Measurements from ENCODE around the gene WFDC10B. TPM values are rescaled to one million over a fixed set of nuclear protein-coding genes. Genes with fewer than 3 reads are reported as not detected.
"Not testable (repeated sequence)": the region's sequence is repeated elsewhere in the genome, so short reads cannot be mapped to it uniquely, and the experiment has no call there.

The WFDC10B gene
- total RNA-seq = not detected

DNA sequence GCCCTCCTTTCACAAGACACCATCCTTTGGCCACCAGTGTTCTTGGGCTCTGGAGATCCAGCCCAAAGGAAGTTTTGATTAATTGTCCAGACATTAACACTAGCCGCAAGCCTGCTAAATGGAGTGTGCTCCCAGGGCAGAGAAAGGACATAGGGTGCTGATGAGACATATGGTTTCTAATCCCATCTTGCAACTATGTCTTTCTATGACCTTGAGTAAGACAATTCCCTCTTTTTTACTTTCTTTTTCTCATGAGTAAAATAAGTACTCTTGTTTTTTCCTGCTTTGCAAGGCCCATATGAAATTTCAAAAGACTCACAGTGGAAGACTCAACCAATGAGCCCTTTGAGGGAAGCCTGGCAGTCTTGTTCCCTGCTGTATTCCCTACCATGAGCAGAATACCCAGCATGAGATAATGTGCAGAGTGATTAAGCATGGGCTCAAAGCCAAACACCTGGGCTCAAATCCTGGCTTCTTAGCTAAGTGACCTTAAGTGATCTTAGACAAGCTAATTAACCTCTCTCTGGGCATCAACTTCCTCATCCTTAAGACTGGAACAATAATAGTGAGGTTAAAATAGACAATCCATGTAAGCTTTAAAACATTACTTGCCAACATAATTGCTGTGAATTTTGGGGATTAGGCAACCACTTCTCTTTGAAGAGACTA lies at the start of gene WFDC10B:
WFDC10B (minus strand) TSS at position 51 of the 669 bp plus-strand sequence. CDS start 19,027 bp downstream, outside the sequence.
- no peak within 1 kb of the TSS for H3K4me3 ChIP-seq
- in situ Hi-C loops (cut with MboI; ENCODE audit: low pct_unique_long_range_greater_than_20kb in 2 of 9, low sequenced_read_pairs in 9 of 9, unreplicated experiment in 9 of 9) = no loop called here
- ATAC-seq (replicated peaks in 6 of 8) = peak in 1 of 8 experiments; percentile 35
- no peak within 1 kb of the TSS for H3K27ac ChIP-seq
- WGBS, 10 experiments = 43 to 100% (median 100%) methylated on average over 1 of the region's 1 CpG; no CpG with 5 or more reads in 5 of the 10 experiments
- no peaks in the 10 kb centered on the region for H3K4me1 ChIP-seq (replicated peaks in 1 of 2)

DNA sequence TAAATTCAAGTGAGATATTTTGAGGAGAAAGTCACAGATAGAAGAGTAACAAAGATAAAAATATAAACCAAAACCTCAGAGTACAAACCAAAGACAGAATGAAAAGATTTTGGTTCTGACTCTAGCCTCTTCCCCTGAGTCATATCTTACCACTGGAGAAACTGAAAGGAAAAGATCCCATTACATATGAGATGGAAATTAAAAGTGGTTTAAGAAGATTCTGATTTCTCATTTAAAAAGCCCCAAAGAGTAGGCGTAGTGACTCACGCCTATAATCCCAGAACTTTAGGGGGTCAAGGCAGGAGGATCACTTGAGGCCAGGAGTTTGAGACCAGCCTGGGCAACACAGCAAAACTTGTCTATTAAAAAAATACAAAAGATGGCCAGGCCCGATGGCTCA lies 47.9 kb upstream of the WFDC10B start:
- Histone ChIP-seq H3K4me1 (replicated peaks in 1 of 2) (no peaks in the 10 kb centered on the region), H3K27ac (no peak overlapping the region), H3K4me3 (no peak overlapping the region)
- WGBS, 10 experiments = 78 to 94% (median 83%) methylated on average over 2 to 3 of the region's 3 CpGs; no CpG with 5 or more reads in 3 of the 10 experiments
- peak in 2 of 8 experiments; percentile 38 to 56 for ATAC-seq (replicated peaks in 6 of 8)
- in situ Hi-C loops (cut with MboI; ENCODE audit: low pct_unique_long_range_greater_than_20kb in 2 of 9, low sequenced_read_pairs in 9 of 9, unreplicated experiment in 9 of 9) = loop anchor here in 5 of 9 experiments (25.0 kb wide), 3 partner anchors 190 to 440 kb away; partner anchors contain the start of genes MATN4 (in 2 of the 5), RBPJL (in 2 of the 5) and SYS1 (in 1 of the 5)

DNA sequence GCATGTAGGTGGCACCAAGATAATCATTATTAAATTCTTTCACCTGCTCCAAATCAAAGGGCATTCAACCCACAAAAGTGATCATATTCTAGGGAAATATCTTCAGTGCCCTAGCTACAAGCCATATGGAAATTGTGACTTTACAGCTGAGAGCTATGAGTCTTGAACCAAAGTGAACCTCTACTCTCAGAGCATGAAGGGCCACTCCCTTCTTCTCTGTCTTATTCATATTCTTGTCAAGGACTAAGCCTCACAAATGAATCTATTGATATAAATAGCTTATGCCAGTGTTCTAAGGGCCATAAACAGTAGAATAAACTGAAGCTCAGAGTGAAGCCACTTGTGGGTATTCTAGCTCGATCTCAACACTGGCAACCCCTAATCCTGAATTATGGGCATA lies 46.9 kb upstream of the WFDC10B start:
- ATAC-seq (replicated peaks in 6 of 8) = peak in 2 of 8 experiments; percentile 84 to 97
- WGBS, 10 experiments = 31 to 100% (median 90%) methylated on average over 1 of the region's 1 CpG; no CpG with 5 or more reads in 4 of the 10 experiments
- in situ Hi-C loops (cut with MboI; ENCODE audit: low pct_unique_long_range_greater_than_20kb in 2 of 9, low sequenced_read_pairs in 9 of 9, unreplicated experiment in 9 of 9) = loop anchor here in 5 of 9 experiments (25.0 kb wide), 3 partner anchors 189 to 439 kb away; partner anchors contain the start of genes MATN4 (in 2 of the 5), RBPJL (in 2 of the 5) and SYS1 (in 1 of the 5)

DNA sequence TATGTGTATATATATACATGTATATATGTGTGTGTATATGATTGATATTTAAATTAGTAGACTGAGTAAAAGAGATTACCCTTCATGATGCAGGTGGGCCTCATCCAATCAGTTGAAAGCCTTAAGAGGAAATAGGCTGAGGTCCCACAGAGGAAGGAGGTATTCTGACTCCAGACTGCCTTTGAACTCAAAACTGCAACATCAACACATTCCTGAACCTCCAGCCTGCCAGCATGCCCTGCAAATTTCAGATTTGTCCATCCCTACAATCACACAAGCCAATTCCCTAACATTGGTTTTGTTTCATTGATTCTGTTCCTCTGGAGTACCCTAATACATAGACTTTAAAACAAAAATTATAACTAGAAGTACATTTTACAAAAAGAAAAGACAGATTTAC lies 40.2 kb upstream of the WFDC10B start:
- no peak overlapping the region for H3K27ac ChIP-seq
- no peak for ATAC-seq (replicated peaks in 6 of 8)
- no peaks in the 10 kb centered on the region for H3K4me1 ChIP-seq (replicated peaks in 1 of 2)
- no peak overlapping the region for H3K4me3 ChIP-seq
- in situ Hi-C loops (cut with MboI; ENCODE audit: low pct_unique_long_range_greater_than_20kb in 2 of 9, low sequenced_read_pairs in 9 of 9, unreplicated experiment in 9 of 9) = no loop called here

More for the DNA sequence above, 46.9 kb upstream of the WFDC10B start:
- Histone ChIP-seq H3K4me1 (replicated peaks in 1 of 2) (no peaks in the 10 kb centered on the region), H3K27ac (no peak overlapping the region), H3K4me3 (no peak overlapping the region)

DNA sequence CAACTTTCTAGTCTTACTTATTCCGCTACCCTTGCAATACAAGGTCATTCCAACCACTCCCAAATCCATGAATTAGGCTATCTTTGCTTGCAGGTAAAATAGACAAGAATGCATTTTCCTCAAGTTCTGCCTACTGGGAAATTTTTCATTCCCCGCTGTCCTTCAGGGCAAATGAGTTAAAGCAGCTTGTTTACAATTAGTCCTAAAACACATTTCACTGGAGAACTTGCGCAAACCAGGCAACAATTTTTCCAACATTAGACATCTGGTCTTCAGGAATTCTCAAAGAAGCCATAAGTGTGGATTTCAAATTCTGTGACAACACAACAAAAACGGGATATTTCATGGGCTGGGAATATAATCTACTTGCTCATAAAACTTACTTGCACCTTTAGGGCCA lies 37.8 kb upstream of the WFDC10B start:
- Histone ChIP-seq H3K4me1 (replicated peaks in 1 of 2) (no peaks in the 10 kb centered on the region), H3K4me3 (no peak overlapping the region), H3K27ac (no peak overlapping the region)
- in situ Hi-C loops (cut with MboI; ENCODE audit: low pct_unique_long_range_greater_than_20kb in 2 of 9, low sequenced_read_pairs in 9 of 9, unreplicated experiment in 9 of 9) = no loop called here
- WGBS, 10 experiments = 38 to 100% (median 67%) methylated on average over 2 to 4 of the region's 4 CpGs; no CpG with 5 or more reads in 1 of the 10 experiments
- ATAC-seq (replicated peaks in 6 of 8) = no peak

DNA sequence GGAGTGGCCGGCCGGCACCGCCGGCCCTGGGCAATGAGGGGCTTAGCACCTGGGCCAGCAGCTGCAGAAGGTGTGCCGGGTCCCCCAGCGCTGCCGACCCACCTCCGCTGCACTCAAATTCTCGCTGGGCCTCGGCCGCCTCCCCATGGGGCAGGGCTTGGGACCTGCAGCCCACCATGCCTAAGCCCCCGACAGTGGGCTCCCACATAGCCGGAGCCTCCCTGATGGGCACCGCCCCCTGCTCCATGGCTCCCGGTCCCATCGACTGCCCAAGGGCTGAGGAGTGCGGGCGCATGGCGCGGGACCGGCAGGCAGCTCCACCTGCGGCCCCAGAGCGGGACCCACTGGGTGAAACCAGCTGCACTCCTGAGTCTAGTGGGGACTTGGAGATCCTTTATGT lies 31.2 kb upstream of the WFDC10B start:
- in situ Hi-C loops (cut with MboI; ENCODE audit: low pct_unique_long_range_greater_than_20kb in 2 of 9, low sequenced_read_pairs in 9 of 9, unreplicated experiment in 9 of 9) = no loop called here
- 77 to 100% (median 85%) methylated on average over 1 to 5 of the region's 23 CpGs; no CpG with 5 or more reads in 6 of the 10 experiments for WGBS, 10 experiments
- no peak for ATAC-seq (replicated peaks in 6 of 8)
- Histone ChIP-seq H3K4me1 (replicated peaks in 1 of 2) (no peaks in the 10 kb centered on the region), H3K27ac (no peak overlapping the region), H3K4me3 (no peak overlapping the region)

DNA sequence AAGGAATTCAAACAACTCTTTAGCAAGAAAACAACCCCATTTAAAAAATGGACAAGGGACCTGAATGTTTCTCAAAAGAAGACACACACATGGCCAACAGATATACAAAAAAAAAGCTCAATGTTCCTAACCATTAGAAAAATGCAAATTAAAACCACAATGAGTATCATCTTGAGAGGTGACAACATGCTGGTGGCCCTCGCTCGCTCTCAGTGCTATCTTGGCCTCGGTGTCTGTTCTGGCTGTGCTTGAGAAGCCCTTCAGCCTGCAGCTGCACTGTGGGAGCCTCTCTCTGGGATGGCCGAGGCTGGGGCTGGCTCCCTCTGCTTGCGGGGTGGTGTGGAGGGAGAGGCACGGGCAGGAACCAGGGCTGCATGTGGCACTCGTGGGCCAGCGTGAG lies 30.7 kb upstream of the WFDC10B start:
- no peak overlapping the region for H3K4me3 ChIP-seq
- in situ Hi-C loops (cut with MboI; ENCODE audit: low pct_unique_long_range_greater_than_20kb in 2 of 9, low sequenced_read_pairs in 9 of 9, unreplicated experiment in 9 of 9) = no loop called here
- H3K27ac ChIP-seq = no peak overlapping the region
- WGBS, 10 experiments = 0 to 87% (median 57%) methylated on average over 1 to 6 of the region's 8 CpGs; no CpG with 5 or more reads in 3 of the 10 experiments
- no peaks in the 10 kb centered on the region for H3K4me1 ChIP-seq (replicated peaks in 1 of 2)
- ATAC-seq (replicated peaks in 6 of 8) = no peak

DNA sequence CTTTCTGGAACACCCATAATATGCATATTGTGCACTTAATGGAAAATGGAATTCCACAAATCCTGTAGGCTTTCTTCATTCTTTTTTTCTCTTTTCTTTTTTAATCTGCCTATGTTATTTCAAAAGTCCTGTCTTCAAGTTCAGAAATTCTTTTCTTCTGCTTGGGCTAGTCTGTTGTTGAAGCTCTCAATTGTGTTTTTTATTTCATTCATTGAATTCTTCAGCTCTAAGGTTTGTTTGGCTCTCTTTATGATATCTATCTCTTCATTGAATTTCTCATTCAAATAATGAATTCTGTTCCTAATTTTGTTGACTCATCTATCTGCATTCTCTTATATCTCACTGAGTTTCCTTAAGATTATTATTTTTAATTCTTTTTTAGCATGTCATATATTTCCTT lies 27.4 kb upstream of the WFDC10B start:
- H3K4me3 ChIP-seq = no peak overlapping the region
- in situ Hi-C loops (cut with MboI; ENCODE audit: low pct_unique_long_range_greater_than_20kb in 2 of 9, low sequenced_read_pairs in 9 of 9, unreplicated experiment in 9 of 9) = no loop called here
- no peaks in the 10 kb centered on the region for H3K4me1 ChIP-seq (replicated peaks in 1 of 2)
- ATAC-seq (replicated peaks in 6 of 8) = no peak
- no peak overlapping the region for H3K27ac ChIP-seq

DNA sequence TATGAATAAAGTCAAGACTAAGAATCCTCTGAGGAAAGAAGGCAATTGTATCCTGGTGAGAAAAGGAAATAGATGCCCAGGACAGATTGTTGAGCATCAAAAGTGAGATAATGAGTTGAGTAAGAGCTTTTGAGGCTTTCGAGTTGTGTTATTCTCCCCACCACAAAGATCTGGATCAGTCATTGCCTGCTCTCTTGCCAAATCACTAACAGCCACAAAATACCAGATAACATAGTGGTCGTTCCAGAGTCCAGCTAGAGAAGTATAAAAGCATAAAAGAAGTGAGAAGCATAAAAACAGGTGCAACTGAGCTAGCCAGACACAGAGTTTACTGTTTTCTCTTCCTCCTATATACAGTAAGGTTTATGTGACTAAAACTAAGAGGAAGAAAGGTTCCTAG lies 22.2 kb upstream of the WFDC10B start:
- Histone ChIP-seq H3K4me1 (replicated peaks in 1 of 2) (no peaks in the 10 kb centered on the region), H3K4me3 (no peak overlapping the region), H3K27ac (no peak overlapping the region)
- WGBS, 10 experiments = 0 to 100% (median 38%) methylated on average over 1 to 2 of the region's 2 CpGs; no CpG with 5 or more reads in 2 of the 10 experiments
- in situ Hi-C loops (cut with MboI; ENCODE audit: low pct_unique_long_range_greater_than_20kb in 2 of 9, low sequenced_read_pairs in 9 of 9, unreplicated experiment in 9 of 9) = no loop called here
- ATAC-seq (replicated peaks in 6 of 8) = no peak

DNA sequence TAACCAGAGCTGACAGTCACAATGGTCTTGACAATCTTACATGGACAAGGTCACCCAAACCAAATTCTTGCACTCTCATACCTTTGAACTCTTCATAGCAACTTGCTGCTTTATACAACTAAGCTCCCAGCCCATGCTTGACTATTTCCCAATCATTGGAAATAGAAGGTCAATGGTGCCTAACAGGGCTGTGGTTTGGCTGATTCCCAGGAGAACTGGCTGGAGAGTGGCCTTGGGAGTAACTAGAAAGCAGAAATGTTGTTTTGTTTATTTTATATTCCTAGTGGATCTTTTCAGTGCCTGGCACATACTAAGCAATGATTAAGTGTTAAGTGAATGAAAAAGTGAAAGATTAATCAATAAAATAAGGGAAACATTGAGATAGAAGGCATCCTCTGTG lies 20.3 kb upstream of the WFDC10B start:
- in situ Hi-C loops (cut with MboI; ENCODE audit: low pct_unique_long_range_greater_than_20kb in 2 of 9, low sequenced_read_pairs in 9 of 9, unreplicated experiment in 9 of 9) = no loop called here
- Histone ChIP-seq H3K4me3 (no peak overlapping the region), H3K27ac (no peak overlapping the region), H3K4me1 (replicated peaks in 1 of 2) (no peaks in the 10 kb centered on the region)
- no peak for ATAC-seq (replicated peaks in 6 of 8)

DNA sequence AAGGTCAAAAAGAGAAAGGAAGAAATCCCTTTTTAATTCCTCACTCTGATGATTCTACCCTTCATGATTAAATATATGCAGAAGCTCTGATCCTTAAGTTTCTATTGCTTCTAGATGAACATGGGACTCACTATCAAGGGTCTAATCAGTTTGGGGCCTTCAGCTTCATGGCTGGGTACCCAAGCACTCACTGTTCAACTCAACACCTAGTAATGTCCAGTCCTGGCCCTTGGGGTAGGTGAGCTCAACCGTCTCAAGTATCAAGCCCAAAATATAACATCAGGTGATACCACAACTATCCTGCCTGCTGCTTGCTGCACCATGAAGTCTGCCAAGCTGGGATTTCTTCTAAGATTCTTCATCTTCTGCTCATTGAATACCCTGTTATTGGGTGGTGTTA lies 17.2 kb upstream of the WFDC10B start, which contains the start of gene SPINT4:
SPINT4 (plus strand) TSS at position 301 of the 400 bp plus-strand sequence; CDS start at position 322, 21 bp downstream.
- H3K4me1 ChIP-seq (replicated peaks in 1 of 2) = no peaks in the 10 kb centered on the region
- H3K27ac ChIP-seq = no peak within 1 kb of the TSS
- H3K4me3 ChIP-seq = no peak within 1 kb of the TSS
- 17 to 50% (median 50%) methylated on average over 1 of the region's 1 CpG; no CpG with 5 or more reads in 7 of the 10 experiments for WGBS, 10 experiments
- no peak for ATAC-seq (replicated peaks in 6 of 8)
- in situ Hi-C loops (cut with MboI; ENCODE audit: low pct_unique_long_range_greater_than_20kb in 2 of 9, low sequenced_read_pairs in 9 of 9, unreplicated experiment in 9 of 9) = no loop called here

DNA sequence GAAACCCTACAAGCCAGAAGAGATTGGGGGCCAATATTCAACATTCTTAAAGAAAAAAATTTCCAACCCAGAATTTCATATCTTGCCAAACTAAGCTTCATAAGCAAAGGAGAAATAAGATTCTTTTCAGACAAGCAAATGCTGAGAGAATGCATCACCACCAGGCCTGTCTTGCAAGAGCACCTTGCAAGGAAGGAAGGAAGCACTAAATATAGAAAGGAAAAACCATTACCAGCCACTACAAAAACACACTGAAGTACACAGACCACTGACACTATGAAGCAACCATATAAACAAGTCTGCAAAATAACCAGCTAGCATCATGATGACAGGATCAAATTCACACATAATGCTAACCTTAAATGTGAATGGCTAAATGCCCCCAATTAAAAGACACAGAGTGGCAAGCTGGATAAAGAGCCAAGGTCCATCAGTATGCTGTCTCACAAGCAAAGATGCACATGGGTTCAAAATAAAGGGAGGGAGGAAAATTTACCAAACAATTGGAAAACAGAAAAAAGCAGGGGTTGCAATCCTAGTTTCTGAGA lies 11.4 kb upstream of the WFDC10B start:
- H3K27ac ChIP-seq; in situ Hi-C loops (cut with MboI; ENCODE audit: low pct_unique_long_range_greater_than_20kb in 2 of 9, low sequenced_read_pairs in 9 of 9, unreplicated experiment in 9 of 9); ATAC-seq (replicated peaks in 6 of 8); H3K4me3 ChIP-seq; H3K4me1 ChIP-seq (replicated peaks in 1 of 2): not testable (repeated sequence)

DNA sequence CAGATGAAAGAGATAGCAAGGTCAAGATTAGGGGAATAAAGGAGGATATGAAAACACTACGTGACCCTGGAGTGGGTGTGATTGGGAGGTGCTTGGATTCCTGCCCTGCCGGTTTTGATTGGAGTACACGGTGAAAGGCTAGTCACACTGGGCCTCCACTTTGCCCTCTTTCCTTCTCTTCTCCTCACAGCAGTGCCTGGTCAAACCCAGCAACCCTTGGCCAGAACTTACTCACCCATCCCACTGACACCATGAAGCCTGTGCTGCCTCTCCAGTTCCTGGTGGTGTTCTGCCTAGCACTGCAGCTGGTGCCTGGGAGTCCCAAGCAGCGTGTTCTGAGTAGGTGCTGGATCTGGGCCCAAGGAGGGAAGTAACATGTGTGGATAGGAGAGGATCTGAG lies 2.9 kb downstream of the WFDC10B start, which contains the start of gene WFDC13:
WFDC13 (plus strand) TSS at position 166 of the 400 bp plus-strand sequence; CDS start at position 252, 86 bp downstream.
- Histone ChIP-seq H3K4me3 (no peak within 1 kb of the TSS), H3K4me1 (replicated peaks in 1 of 2) (no peaks in the 10 kb centered on the region), H3K27ac (no peak within 1 kb of the TSS)
- ATAC-seq (replicated peaks in 6 of 8) = no peak
- 35 to 90% (median 68%) methylated on average over 1 to 4 of the region's 4 CpGs for WGBS, 10 experiments
- in situ Hi-C loops (cut with MboI; ENCODE audit: low pct_unique_long_range_greater_than_20kb in 2 of 9, low sequenced_read_pairs in 9 of 9, unreplicated experiment in 9 of 9) = no loop called here
